B cell (primary cell): Measurements from ENCODE around the gene RORC. TPM values are rescaled to one million over a fixed set of nuclear protein-coding genes. Genes with fewer than 3 reads are reported as not detected.

Source experiments
- ATAC-seq: fragments of 200-7000 bp; cut with Tn5 transposase; one replicate; pipeline ENCODE4 v1.10.0; 2021; ENCODE audit warnings: low read depth, mild to moderate bottlenecking, moderate number of reproducible peaks, moderate library complexity
- CTCF ChIA-PET: fragments of 350-600 bp; sonication (Branson Sonifier 250); formaldehyde crosslinking; loops from one replicate; lab custom pipeline; 2021; ENCODE audit warnings: antibody characterized with exemption, inconsistent platforms; lab: Charles Lee
- POLR2A ChIA-PET: fragments of 350-600 bp; sonication (Branson Sonifier 250); formaldehyde crosslinking; loops from one replicate; lab custom pipeline; 2021; ENCODE audit warnings: antibody characterized with exemption; lab: Charles Lee
- DNase-seq: peaks from one replicate; pipeline ENCODE4 v3.0.0; 2013
- H2AFZ ChIP-seq: 2 replicates; pipeline ENCODE4 v1.6.1; 2012; ENCODE audit warnings: mild to moderate bottlenecking, low read depth, low read length; ENCODE audit not compliant: insufficient read depth, poor library complexity, severe bottlenecking
- H3K27ac ChIP-seq, 2 donors: 1 replicate in 1 of 2; 2 replicates in 1 of 2; pipeline ENCODE4 v1.5.1; 2012 to 2013; ENCODE audit warnings: low read length in 2 of 2, mild to moderate bottlenecking in 2 of 2, moderate library complexity in 1 of 2
- H3K27me3 ChIP-seq, 4 experiments: fragments of 200-600 bp in 1 of 4; sonication (generic) in 1 of 4; replicated peaks in 1 of 4; 1 replicate in 2 of 4; 2 replicates in 2 of 4; pipeline versions ENCODE4 v1.6.1 to v1.7.0; 2013 to 2016; ENCODE audit warnings: low read length in 3 of 4, mild to moderate bottlenecking in 2 of 4, mixed read lengths in 1 of 4, moderate library complexity in 1 of 4; ENCODE audit not compliant: insufficient read depth in 4 of 4, control insufficient read depth in 3 of 4; ENCODE audit errors: control extremely low read depth in 1 of 4
- H3K36me3 ChIP-seq, 2 experiments: replicated peaks in 1 of 2; 1 replicate in 1 of 2; 2 replicates in 1 of 2; pipeline versions ENCODE4 v1.6.1 to v1.7.1; 2013; ENCODE audit warnings: low read length in 1 of 2; ENCODE audit not compliant: insufficient read depth in 2 of 2, control insufficient read depth in 1 of 2; ENCODE audit errors: control extremely low read depth in 1 of 2, extremely low read depth in 1 of 2
- H3K4me1 ChIP-seq, 2 donors: fragments of 200-600 bp in 1 of 2; sonication (generic) in 1 of 2; 1 replicate in 1 of 2; 2 replicates in 1 of 2; pipeline versions ENCODE4 v1.5.1 to v1.6.1; 2013 to 2017; ENCODE audit warnings: low read length in 2 of 2; ENCODE audit not compliant: control insufficient read depth in 2 of 2, insufficient read depth in 2 of 2
- H3K4me2 ChIP-seq: replicated peaks from 2 replicates; pipeline ENCODE3; 2012; ENCODE audit warnings: mild to moderate bottlenecking, low read depth, low read length; ENCODE audit not compliant: poor library complexity, severe bottlenecking
- H3K4me3 ChIP-seq, 5 experiments: fragments of 200-600 bp in 1 of 5; sonication (generic) in 1 of 5; 1 replicate in 3 of 5; 2 replicates in 2 of 5; pipeline versions ENCODE4 v1.5.1 to v1.7.0; 2011 to 2016; ENCODE audit warnings: low read length in 4 of 5, mild to moderate bottlenecking in 4 of 5, low read depth in 2 of 5, control low read depth in 1 of 5, moderate library complexity in 1 of 5; ENCODE audit not compliant: insufficient read depth in 1 of 5; ENCODE audit errors: control extremely low read depth in 1 of 5, extremely low read depth in 1 of 5
- H3K79me2 ChIP-seq: fragments of 200-600 bp; sonication (generic); one replicate; pipeline ENCODE4 v1.6.0; 2016; ENCODE audit warnings: low read length; ENCODE audit not compliant: control insufficient read depth, insufficient read depth
- H3K9ac ChIP-seq: fragments of 200-600 bp; sonication (generic); 2 replicates; pipeline ENCODE4 v1.6.1; 2017; ENCODE audit warnings: mild to moderate bottlenecking, low read length, moderate library complexity
- H3K9me3 ChIP-seq, 3 donors: one replicate each; pipeline versions ENCODE4 v1.6.1 to v1.7.1; 2013; ENCODE audit warnings: low read length in 2 of 3; ENCODE audit not compliant: control insufficient read depth in 2 of 3, insufficient read depth in 1 of 3; ENCODE audit errors: control extremely low read depth in 1 of 3
- H4K20me1 ChIP-seq: 2 replicates; pipeline ENCODE4 v1.6.0; 2012; ENCODE audit warnings: mild to moderate bottlenecking, low read length; ENCODE audit not compliant: insufficient read depth, control insufficient read depth, poor library complexity, severe bottlenecking
- H3K27ac Mint-ChIP-seq: one replicate; pipeline ENCODE4 v1.8.0; 2021; ENCODE audit warnings: mixed read lengths
- H3K27me3 Mint-ChIP-seq: one replicate; pipeline ENCODE4 v1.8.0; 2021; ENCODE audit warnings: mixed read lengths
- H3K4me1 Mint-ChIP-seq: one replicate; pipeline ENCODE4 v1.8.0; 2021; ENCODE audit warnings: mixed read lengths
- H3K4me3 Mint-ChIP-seq: one replicate; pipeline ENCODE4 v1.8.0; 2021; ENCODE audit warnings: mixed read lengths
- H3K9me3 Mint-ChIP-seq: one replicate; pipeline ENCODE4 v1.8.0; 2022; ENCODE audit warnings: mixed read lengths; ENCODE audit not compliant: insufficient read depth
- EZH2 ChIP-seq: IDR thresholded peaks from 2 replicates; pipeline ENCODE4 v1.6.1; 2012; ENCODE audit warnings: borderline replicate concordance, low read depth, mild to moderate bottlenecking, moderate library complexity, low read length; ENCODE audit not compliant: insufficient read depth, poor library complexity, severe bottlenecking
- WGBS: methylation state at CpG from one replicate; pipeline ENCODE4 v1.1.5; 2013; ENCODE audit warnings: missing lambda C conversion rate; ENCODE audit not compliant: insufficient coverage; 5-methylcytosine and 5-hydroxymethylcytosine counted together
- intact Hi-C: fragments of 100-400 bp; cut with micrococcal nuclease; formaldehyde crosslinking; loops from one replicate; pipeline ENCODE4 v1.10.0; 2022
- polyA plus RNA-seq: library from polyadenylated mRNA; depleted of rRNA; stranded (reverse); fragments of >200 nt; gene quantifications from 2 replicates; pipeline ENCODE4 v1.2.3, GENCODE V29; 2012
- total RNA-seq, 2 donors: library from RNA; stranded (reverse); fragments of 120-200 nt in 1 of 2; gene quantifications; 1 replicate in 1 of 2; 2 replicates in 1 of 2; pipeline versions ENCODE4 v1.2.3 to v1.2.4, GENCODE V29; 2013 to 2022
- TF ChIP-seq, protein P1 (sequence below): fragments of 200-600 bp; IDR thresholded peaks from one replicate; pipeline ENCODE4 v1.8.0; 2022; ENCODE audit warnings: antibody characterized with exemption, mild to moderate bottlenecking

RORC gene
- total and polyA plus RNA-seq, 2 donors (not counting 1 experiment from before 2014, with no cell fraction given), result 0.15 TPM; not detected in 1

DNA sequence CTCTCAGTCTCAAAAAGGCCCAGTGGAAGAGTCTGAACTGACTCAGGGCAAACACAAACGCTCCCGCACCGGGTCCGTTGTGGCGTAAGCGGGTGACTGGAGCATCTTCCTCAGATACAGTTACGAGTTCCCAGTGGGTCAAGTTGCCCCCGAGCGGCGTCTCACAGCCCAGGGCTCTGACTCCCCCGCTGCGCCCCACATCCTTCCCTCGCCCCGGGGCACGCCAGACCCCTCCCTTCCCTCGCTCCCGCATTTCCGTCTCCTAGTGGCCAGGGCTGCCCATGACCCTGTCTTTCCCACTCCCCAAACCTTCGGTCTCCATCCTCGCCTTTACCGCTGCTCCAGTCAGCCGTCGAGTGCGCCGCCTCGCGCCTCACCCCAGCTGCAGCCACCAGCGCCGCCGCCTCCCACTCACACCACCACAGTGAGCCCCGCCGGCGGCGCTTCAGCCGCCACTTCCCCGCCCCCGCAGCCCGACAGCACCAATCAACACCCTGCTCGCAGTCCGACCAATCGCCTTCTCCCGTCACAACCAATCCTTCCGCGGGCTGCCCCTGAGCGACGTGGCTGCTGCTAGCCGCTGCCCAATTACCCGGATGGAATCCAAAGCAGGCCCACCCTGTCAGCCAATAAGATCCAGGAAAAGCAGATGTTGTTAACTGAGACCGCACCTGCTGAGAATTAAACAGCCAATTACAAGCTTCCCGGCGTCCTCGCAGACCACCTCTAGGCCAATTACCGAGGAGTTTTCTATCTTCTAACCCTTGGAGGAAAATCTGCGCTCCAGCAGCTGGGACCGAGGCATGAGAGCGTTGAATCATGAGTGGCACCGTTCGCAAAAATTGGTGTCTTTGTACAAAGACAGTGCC lies 41.3 kb downstream of the RORC start, which contains the start of gene TDRKH:
Gene TDRKH, minus strand, starts transcription at position 430 of the 869 bp plus-strand sequence. CDS start 7,478 bp downstream, outside the sequence.
- H3K4me1 Mint-ChIP-seq, result peaks cover 26% of the 10 kb centered on the region
- peak within 1 kb of the TSS; percentile 84 for H3K4me2 ChIP-seq
- POLR2A ChIA-PET, result interaction anchor here (0.6 to 1.8 kb wide), 5 partner anchors 27 to 242 kb away, joined by 3 to 13 read pairs (median 3); partner anchors contain the start of genes MRPL9, RIIAD1 and SNX27
- H3K36me3 ChIP-seq, result no peaks in the 10 kb centered on the region
- DNase-seq (peak; percentile 99), ATAC-seq (peak; percentile 93)
- intact Hi-C loops, result loop anchor here (1.0 to 5.0 kb wide), 9 partner anchors 27 to 331 kb away; partner anchors contain the start of genes CGN, MRPL9, POGZ and RIIAD1
- H4K20me1 ChIP-seq, result no peaks in the 10 kb centered on the region
- CTCF ChIA-PET, result interaction anchor here (0.7 to 2.3 kb wide), 5 partner anchors 11 to 46 kb away, joined by 3 to 11 read pairs (median 3); partner anchors contain the start of genes MRPL9 and RORC
- TF ChIP-seq, protein P1, sequence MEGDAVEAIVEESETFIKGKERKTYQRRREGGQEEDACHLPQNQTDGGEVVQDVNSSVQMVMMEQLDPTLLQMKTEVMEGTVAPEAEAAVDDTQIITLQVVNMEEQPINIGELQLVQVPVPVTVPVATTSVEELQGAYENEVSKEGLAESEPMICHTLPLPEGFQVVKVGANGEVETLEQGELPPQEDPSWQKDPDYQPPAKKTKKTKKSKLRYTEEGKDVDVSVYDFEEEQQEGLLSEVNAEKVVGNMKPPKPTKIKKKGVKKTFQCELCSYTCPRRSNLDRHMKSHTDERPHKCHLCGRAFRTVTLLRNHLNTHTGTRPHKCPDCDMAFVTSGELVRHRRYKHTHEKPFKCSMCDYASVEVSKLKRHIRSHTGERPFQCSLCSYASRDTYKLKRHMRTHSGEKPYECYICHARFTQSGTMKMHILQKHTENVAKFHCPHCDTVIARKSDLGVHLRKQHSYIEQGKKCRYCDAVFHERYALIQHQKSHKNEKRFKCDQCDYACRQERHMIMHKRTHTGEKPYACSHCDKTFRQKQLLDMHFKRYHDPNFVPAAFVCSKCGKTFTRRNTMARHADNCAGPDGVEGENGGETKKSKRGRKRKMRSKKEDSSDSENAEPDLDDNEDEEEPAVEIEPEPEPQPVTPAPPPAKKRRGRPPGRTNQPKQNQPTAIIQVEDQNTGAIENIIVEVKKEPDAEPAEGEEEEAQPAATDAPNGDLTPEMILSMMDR, result peak; percentile 14
- peak; percentile 88 for TF ChIP-seq EZH2
- 1% methylated on average over 58 of the region's 58 CpGs for WGBS
- no peaks in the 10 kb centered on the region for H3K9me3 ChIP-seq
- H3K9ac ChIP-seq, result peak within 1 kb of the TSS; percentile 88
- H3K4me1 ChIP-seq, result peaks cover 9 to 10% of the 10 kb centered on the region in 2 donors
- H3K27ac ChIP-seq, result peak within 1 kb of the TSS; percentile 15 to 67
- H3K9me3 Mint-ChIP-seq, result no peaks in the 10 kb centered on the region
- no peaks in the 10 kb centered on the region for H3K27me3 Mint-ChIP-seq
- peak within 1 kb of the TSS; percentile 89 for H3K27ac Mint-ChIP-seq
- H3K4me3 ChIP-seq, result peak within 1 kb of the TSS; percentile 72 to 97 (median 91)
- H3K4me3 Mint-ChIP-seq, result peak within 1 kb of the TSS; percentile 96
- no peaks in the 10 kb centered on the region for H3K27me3 ChIP-seq
- peak within 1 kb of the TSS; percentile 97 for H2AFZ ChIP-seq
- H3K79me2 ChIP-seq, result peaks cover 3% of the 10 kb centered on the region
